GM23248 (cell line): ENCODE results near the gene HECTD1.

Source experiments
- EZH2 ChIP-seq: fragments of 200-600 bp; sonication (generic); IDR thresholded peaks from 2 replicates; pipeline ENCODE4 v1.6.1; 2018; ENCODE audit warnings: antibody characterized with exemption, mild to moderate bottlenecking; ENCODE audit not compliant: insufficient read depth, poor library complexity, severe bottlenecking
- EZH2phosphoT487 ChIP-seq: fragments of 200-600 bp; sonication (generic); IDR thresholded peaks from 2 replicates; pipeline ENCODE4 v1.6.1; 2018; ENCODE audit warnings: antibody characterized with exemption, moderate library complexity, mild to moderate bottlenecking, low read depth; ENCODE audit not compliant: insufficient read depth

DNA sequence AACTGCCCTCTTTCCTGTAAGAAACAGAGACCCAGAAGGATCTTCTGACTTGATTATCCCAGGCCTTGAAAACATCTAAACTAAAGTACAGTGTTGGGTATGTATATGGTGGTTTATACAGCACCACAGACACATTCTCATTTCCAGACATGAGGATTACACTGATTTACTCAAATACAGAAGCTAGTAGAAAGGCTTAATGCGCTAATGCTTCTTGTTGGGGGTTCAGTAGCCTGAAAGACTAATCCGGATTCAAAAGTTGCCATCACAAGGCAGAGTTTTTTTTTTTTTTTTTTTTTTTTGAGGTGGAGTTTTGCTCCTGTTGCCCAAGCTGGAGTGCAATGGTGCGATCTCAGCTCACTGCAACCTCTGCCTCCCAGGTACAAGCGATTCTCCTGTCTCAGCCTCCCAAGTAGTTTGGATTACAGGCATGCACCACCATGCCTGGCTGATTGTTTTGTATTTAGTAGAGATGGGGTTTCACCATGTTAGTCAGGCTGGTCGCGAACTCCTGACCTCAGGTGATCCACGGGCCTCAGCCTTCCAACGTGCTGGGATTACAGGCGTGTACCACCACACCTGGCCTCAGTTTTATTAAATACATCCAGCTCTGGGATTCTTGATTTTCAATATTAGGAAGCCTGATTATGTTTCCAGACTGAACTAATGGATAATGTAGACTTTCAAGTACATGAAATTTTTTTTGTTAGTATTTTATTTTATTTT is 46.3 kb upstream of the HECTD1 start:
- TF ChIP-seq EZH2: no peak
- TF ChIP-seq EZH2phosphoT487: no peak
